HG03565 (cell line): ENCODE results near the gene KCTD2.
"Not testable (repeated sequence)": the region's sequence is repeated elsewhere in the genome, so short reads cannot be mapped to it uniquely, and the experiment has no call there.

Experiments used
- ATAC-seq: cut with Tn5 transposase; IDR thresholded peaks from one replicate; pipeline ENCODE4 v1.9.1; 2021; ENCODE audit warnings: mild to moderate bottlenecking, moderate library complexity; ENCODE audit not compliant: unreplicated experiment

Gene KCTD2

GRCh38 chr17:75046407-75047289, at the start of gene KCTD2, which contains the start of gene ATP5PD:
Gene KCTD2 (plus strand): TSS chr17:75047225. CDS start chr17:75047251, 26 bp downstream.
Gene ATP5PD (minus strand): TSS chr17:75046969. CDS start chr17:75042650, 4,319 bp downstream.
- peak; percentile 88 for ATAC-seq

GRCh38 chr17:74998783-74999182, 48.2 kb upstream of the KCTD2 start:
- no peak for ATAC-seq

GRCh38 chr17:74999523-74999922, 47.5 kb upstream of the KCTD2 start:
- ATAC-seq, result no peak

- ATAC-seq, result no peak
Observed at GRCh38 chr17:75001915-75002843, 44.8 kb upstream of the KCTD2 start.

- no peak for ATAC-seq
Observed at GRCh38 chr17:75003070-75003956, 43.7 kb upstream of the KCTD2 start.

GRCh38 chr17:75003957-75004355, 43.1 kb upstream of the KCTD2 start:
- ATAC-seq, result no peak

GRCh38 chr17:75004371-75004770, 42.7 kb upstream of the KCTD2 start:
- ATAC-seq, result no peak

GRCh38 chr17:75005291-75005690, 41.7 kb upstream of the KCTD2 start:
- no peak for ATAC-seq

GRCh38 chr17:75006084-75006483, 40.9 kb upstream of the KCTD2 start:
- ATAC-seq, result not testable (repeated sequence)

- no peak for ATAC-seq
Observed at GRCh38 chr17:75006653-75007052, 40.4 kb upstream of the KCTD2 start.

GRCh38 chr17:75008373-75008772, 38.7 kb upstream of the KCTD2 start:
- ATAC-seq, result no peak

GRCh38 chr17:75009139-75009724, 37.8 kb upstream of the KCTD2 start:
- no peak for ATAC-seq

- no peak for ATAC-seq
Observed at GRCh38 chr17:75010683-75011400, 36.2 kb upstream of the KCTD2 start.

GRCh38 chr17:75011401-75012095, 35.5 kb upstream of the KCTD2 start:
- ATAC-seq, result no peak

GRCh38 chr17:75012096-75012345, 35.0 kb upstream of the KCTD2 start:
- no peak for ATAC-seq

- ATAC-seq, result peak; percentile 82
Observed at GRCh38 chr17:75012346-75013091, 34.5 kb upstream of the KCTD2 start, which contains the start of gene MRPL58. Gene MRPL58 (plus strand): TSS chr17:75012670. CDS start chr17:75012687, 17 bp downstream.

GRCh38 chr17:75013092-75013559, 33.9 kb upstream of the KCTD2 start:
- no peak for ATAC-seq

GRCh38 chr17:75019146-75019545, 27.9 kb upstream of the KCTD2 start:
- ATAC-seq, result no peak
